Dermis microvascular lymphatic vessel endothelial cell (primary cell): ENCODE results near the gene METTL6. TPM values are rescaled to one million over a fixed set of nuclear protein-coding genes. Genes with fewer than 3 reads are reported as not detected.
"Not testable (repeated sequence)": the region's sequence is repeated elsewhere in the genome, so short reads cannot be mapped to it uniquely, and the experiment has no call there.

Experiments used
- DNase-seq, 2 donors: peaks; one replicate each; pipeline versions ENCODE4 v3.0.0 to v3.0.0-alpha.2; 2010; ENCODE audit warnings: low read depth in 2 of 2
- total RNA-seq: library from RNA; depleted of rRNA; stranded (reverse); fragments of >200 nt; gene quantifications from 2 replicates; pipeline ENCODE4 v1.2.1, GENCODE V29; 2014

Gene METTL6
- total RNA-seq, result 21.6 and 22.2 TPM in 2 replicates

GRCh38 chr3:15427182-15427880, at the start of gene METTL6, which contains the start of gene EAF1:
Gene METTL6 (minus strand): TSS chr3:15427544. CDS start chr3:15426511, 1,033 bp downstream.
Gene EAF1 (plus strand): TSS chr3:15427598. CDS start chr3:15427780, 182 bp downstream.
- DNase-seq, result peak; percentile 48 to 79

- no peak for DNase-seq
These were observed 49.0 kb upstream of the METTL6 start for GRCh38 chr3:15476378-15476777.

DNA sequence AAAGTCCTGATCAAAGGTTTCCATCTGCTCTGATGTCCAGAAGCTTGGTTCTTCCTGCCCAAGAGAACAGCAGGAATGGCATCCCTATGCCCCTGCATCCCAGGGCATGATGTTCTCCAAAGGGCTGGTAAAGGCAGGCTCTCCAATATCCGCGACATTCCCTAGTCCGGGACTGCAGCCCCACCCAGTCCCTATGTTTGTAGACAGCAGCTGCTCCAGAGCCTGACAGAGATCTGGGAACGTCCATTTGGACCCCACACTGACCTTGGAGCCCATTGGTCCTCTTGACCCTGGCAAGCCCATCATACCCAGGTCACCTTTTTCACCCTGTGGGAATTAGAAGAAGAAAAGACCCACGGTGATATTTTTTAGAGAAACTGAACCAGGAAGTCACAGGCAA, 47.8 kb upstream of the METTL6 start:
- DNase-seq, result no peak

DNA sequence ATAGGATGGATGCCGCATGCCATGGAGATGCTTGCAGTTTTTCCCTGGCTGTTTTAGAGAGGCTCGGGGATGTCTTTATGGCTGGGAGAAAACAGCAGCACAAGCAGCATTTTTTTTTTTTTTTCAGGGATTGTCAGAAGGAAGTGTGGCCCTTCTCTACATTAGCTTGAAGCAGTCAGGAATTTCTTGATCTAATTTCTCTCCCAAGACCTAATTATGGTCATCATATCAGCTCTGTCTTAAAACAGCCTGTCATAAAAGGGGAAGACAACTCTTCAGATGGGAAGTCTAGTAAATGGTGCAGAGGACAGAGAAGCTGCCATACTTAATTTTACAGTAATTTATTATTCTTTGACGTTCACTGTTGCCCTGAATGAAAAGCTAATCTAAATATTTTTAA, 44.5 kb upstream of the METTL6 start:
- DNase-seq, result no peak

DNA sequence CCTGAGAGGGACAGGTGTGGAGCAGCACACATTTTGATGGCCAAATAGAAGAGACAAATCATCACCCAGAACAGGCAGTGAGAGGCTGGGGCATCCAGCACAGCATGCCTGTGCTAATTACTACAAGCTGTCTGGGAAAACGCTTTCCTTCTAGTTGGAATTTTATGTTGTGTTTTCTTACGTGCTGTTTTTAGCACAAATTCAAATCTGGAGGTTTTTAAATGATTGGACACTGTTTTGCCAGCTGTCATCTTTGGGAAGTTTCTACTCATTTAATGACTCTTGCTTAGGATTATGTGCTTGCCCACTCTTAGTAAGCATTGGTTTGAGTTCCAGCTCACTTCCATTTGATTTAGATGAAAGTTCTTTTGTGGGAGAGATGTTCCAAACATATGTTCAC, 43.5 kb upstream of the METTL6 start:
- no peak for DNase-seq

GRCh38 chr3:15470261-15470660, 42.9 kb upstream of the METTL6 start:
- DNase-seq, result no peak

- DNase-seq, result no peak
These were observed 40.2 kb upstream of the METTL6 start for GRCh38 chr3:15467227-15468181.

GRCh38 chr3:15465876-15466585, 38.7 kb upstream of the METTL6 start:
- DNase-seq, result no peak

- DNase-seq, result no peak
These were observed 35.1 kb upstream of the METTL6 start for GRCh38 chr3:15462451-15462850.

DNA sequence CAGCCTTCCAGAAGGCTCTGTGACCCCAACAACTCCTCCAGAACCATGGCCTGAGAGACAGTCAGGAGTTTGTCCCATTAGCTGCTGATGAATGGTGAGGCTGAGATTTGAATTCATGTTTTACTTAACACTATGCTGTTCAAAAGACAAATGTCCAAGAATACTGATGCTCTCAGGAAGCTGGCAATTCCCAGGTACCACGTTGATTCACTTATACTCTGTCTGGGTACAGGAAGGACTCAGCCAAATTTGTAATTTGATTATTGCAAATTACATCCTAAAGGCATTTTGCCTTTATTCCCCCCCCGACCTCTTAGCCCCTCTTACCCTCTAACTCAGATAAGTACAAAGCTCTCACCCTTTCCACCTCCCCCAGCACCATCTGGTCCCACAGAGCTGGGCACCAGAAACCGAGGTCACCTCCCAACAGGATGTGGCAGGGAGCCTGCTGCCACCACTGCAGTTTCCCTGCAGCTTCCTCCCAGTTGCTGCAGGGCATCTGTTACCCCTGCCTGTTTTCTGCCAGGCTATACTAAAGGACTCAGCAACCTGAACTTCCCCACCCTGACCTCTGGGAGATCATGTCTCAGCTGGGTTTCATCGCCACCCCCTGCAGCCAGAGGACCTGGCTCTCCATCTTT, 33.7 kb upstream of the METTL6 start:
- DNase-seq, result no peak

- no peak for DNase-seq
These were observed 31.0 kb upstream of the METTL6 start for GRCh38 chr3:15458212-15458780.

GRCh38 chr3:15456915-15457314, 29.6 kb upstream of the METTL6 start:
- DNase-seq, result not testable (repeated sequence)

- no peak for DNase-seq
These were observed 29.0 kb upstream of the METTL6 start for GRCh38 chr3:15456321-15456720.

- no peak for DNase-seq
These were observed 28.4 kb upstream of the METTL6 start for GRCh38 chr3:15455756-15456155.

GRCh38 chr3:15454965-15455364, 27.6 kb upstream of the METTL6 start:
- DNase-seq, result no peak

DNA sequence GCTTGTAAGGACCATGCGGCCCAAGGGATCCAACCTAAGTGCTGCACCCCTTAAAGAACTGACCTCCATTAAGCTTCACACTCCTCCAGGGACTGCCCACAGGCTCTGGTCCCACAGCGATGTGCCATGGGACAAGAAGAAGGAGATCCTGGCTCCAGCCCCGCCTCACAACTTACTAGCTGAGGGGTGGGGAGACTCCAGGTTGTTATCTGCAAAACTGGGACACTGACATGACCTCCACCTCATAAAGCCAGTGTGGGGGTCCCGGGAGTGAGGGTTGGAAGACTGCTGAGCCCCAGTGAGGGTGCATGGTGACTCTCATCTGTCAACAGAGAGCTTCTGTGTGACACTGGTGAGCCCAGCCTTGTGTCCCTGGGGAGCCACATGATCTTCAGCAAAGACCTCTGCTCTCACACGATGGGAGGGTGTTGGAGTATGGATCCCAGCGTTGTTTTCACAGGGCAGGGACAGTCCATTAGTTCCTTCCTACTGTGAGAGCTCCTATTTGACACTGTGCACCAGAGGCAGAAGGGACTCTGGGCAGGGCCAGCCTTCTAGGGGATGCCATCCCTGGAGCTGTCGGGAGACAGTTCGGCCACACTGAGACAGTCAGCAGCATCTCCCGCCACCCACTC, 26.8 kb upstream of the METTL6 start:
- no peak for DNase-seq

DNA sequence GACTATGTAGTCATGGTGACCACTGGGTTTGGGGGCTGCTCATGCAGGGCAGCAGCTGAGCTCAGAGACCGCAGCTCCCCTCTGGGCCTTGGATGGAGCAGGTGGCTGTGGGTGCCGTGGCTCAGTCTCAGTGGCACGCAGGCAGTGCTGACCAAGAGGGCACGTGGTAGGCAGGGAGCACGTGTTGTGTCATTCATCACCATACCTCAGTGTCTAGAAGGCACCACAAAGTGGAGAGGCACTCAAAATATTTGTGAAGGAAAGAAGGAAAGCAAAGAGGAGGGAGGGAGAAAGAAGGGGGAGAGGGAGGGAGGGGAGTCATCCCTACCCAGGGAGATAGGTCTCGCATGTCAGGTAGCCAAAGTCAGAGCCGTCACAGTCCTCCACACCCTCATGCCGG, 26.2 kb upstream of the METTL6 start:
- no peak for DNase-seq

GRCh38 chr3:15452961-15453360, 25.6 kb upstream of the METTL6 start:
- no peak for DNase-seq

- DNase-seq, result no peak
These were observed 24.8 kb upstream of the METTL6 start for GRCh38 chr3:15452156-15452555.
